Activated T-cell treated with anti-CD3 and anti-CD28 coated beads, Interleukin-2, amount 50 U/mL, for 72 hours (primary cell): Measurements from ENCODE around the gene SART3. TPM values are rescaled to one million over a fixed set of nuclear protein-coding genes. Genes with fewer than 3 reads are reported as not detected.

Source experiments
- ATAC-seq, 2 donors: fragments of 150-1000 bp; cut with Tn5 transposase; replicated peaks in 1 of 2; 2 replicates each; pipeline ENCODE4 v1.10.0; 2021; ENCODE audit warnings: moderate library complexity in 2 of 2, mild to moderate bottlenecking in 1 of 2
- DNase-seq, 2 donors: peaks; one replicate each; pipeline ENCODE4 v3.0.0; 2021 to 2022; ENCODE audit warnings: mixed read lengths in 1 of 2
- H3K27ac Mint-ChIP-seq: one replicate; pipeline ENCODE4 v1.8.0; 2022; ENCODE audit warnings: mild to moderate bottlenecking, moderate library complexity, mixed read lengths
- H3K27me3 Mint-ChIP-seq: one replicate; pipeline ENCODE4 v1.8.0; 2022; ENCODE audit warnings: low read depth, mixed read lengths
- H3K36me3 Mint-ChIP-seq, 2 donors: one replicate each; pipeline ENCODE4 v1.8.0; 2022; ENCODE audit warnings: mixed read lengths in 2 of 2, mild to moderate bottlenecking in 1 of 2; ENCODE audit not compliant: insufficient read depth in 2 of 2
- H3K4me1 Mint-ChIP-seq: one replicate; pipeline ENCODE4 v1.8.0; 2022; ENCODE audit warnings: low read depth, mixed read lengths
- H3K4me3 Mint-ChIP-seq, 2 donors: one replicate each; pipeline ENCODE4 v1.8.0; 2022; ENCODE audit warnings: mild to moderate bottlenecking in 2 of 2, mixed read lengths in 2 of 2, moderate library complexity in 2 of 2
- H3K9me3 Mint-ChIP-seq, 2 donors: one replicate each; pipeline ENCODE4 v1.8.0; 2022; ENCODE audit warnings: mixed read lengths in 2 of 2
- total RNA-seq, 2 donors: library from RNA; stranded (reverse); gene quantifications; one replicate each; pipeline ENCODE4 v1.2.3, GENCODE V29; 2022

SART3 gene
- total RNA-seq, 2 donors from 2014 or later = 75.7 to 78.8 TPM

DNA sequence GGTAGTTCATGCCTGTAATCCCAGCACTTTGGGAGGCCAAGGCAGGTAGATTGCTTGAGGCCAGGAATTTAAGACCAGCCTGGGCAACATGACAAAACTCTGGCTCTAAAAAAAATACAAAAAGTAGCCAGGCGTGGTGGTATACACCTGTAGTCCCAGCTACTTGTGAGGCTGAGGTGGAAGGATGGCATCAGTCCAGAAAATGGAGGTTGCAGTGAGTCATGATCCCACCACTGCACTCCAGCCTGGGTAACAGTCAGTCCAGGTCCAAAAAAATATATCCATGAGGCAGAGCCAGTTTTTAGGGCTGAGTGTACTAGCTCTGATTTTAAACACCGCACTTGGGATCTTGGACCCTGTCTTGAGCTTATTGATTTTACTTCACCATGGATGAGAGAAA lies 76.5 kb downstream of the SART3 start:
- Mint-ChIP-seq H3K4me3 (no peak overlapping the region), H3K27me3 (peaks cover 27% of the 10 kb centered on the region), H3K27ac (no peak overlapping the region)

DNA sequence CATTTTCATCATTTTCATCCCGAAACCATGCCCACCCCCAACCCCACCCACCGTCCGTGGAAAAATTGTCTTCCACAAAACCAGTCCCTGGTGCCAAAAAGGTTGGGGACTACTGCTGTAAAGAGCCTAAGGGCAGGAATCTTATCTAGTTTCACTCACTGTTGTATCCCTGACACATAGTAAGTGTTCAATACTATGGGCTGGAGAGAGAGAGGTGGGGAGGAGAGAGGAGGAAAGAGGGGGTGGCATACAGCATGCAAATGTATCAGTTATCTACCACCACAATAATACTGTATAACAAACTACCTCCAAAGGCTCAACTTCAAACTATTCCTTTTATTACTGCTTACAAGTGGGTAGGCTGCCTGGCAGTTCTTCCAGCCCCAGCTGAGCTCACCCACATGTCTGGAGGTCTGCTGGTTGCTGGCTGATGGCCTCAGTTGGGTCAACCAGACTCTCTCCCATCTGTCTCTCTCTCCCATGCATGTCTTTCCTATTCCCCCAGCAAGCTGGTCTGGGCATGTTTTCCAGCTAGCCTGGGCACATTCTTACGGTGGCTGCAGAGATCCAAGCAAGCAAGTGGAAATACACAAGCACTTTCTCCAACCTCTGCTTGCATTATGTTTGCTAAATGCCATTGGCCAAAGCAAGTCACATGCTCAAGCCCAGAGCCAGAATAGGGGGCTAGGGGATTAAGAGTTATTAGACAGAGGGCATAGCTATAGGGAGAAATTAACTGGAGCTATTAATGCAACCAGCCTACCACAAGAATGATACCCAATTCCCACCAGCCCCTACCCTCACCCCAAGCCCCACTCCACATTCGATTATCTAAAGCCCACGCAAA lies 77.5 kb downstream of the SART3 start:
- Mint-ChIP-seq H3K9me3 (peaks cover 5% of the 10 kb centered on the region in 2 donors), H3K27ac (no peak overlapping the region), H3K27me3 (peaks cover 27% of the 10 kb centered on the region), H3K36me3 (peaks cover 0 to 4% of the 10 kb centered on the region in 2 donors), H3K4me3 (no peak overlapping the region), H3K4me1 (no peaks in the 10 kb centered on the region)
- no peak for ATAC-seq
- no peak for DNase-seq

More for the DNA sequence above, 76.5 kb downstream of the SART3 start:
- Mint-ChIP-seq H3K4me1 (no peaks in the 10 kb centered on the region), H3K36me3 (peaks cover 0 to 4% of the 10 kb centered on the region in 2 donors), H3K9me3 (peaks cover 5% of the 10 kb centered on the region in 2 donors)
- ATAC-seq = no peak
- no peak for DNase-seq

DNA sequence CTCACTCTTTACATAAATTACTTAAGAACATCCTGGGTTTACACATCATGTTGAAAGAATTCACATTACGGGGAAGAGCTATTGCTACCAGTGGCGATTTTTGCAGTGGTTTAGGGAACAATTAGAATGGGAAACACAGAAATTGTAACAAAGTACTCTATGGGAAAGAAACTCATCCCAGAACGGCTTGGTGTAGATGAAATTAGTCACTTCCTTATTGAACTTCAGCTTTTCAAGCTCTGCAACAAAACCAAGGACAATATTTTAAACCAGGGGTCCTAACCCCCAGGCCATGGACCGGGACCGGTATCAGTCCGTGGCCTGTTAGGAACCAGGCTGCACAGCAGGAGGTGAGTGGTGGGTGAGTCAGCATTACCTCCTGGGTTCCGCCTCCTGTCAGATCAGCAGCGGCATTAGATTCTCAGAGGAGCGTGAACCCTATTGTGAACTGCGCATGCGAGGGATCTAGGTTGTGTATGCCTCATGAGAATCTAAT lies 78.2 kb downstream of the SART3 start:
- Mint-ChIP-seq H3K4me3 (no peak overlapping the region), H3K36me3 (peaks cover 0 to 4% of the 10 kb centered on the region in 2 donors), H3K27ac (no peak overlapping the region), H3K27me3 (peaks cover 27% of the 10 kb centered on the region), H3K9me3 (peaks cover 5% of the 10 kb centered on the region in 2 donors), H3K4me1 (no peaks in the 10 kb centered on the region)
- ATAC-seq = no peak
- no peak for DNase-seq

DNA sequence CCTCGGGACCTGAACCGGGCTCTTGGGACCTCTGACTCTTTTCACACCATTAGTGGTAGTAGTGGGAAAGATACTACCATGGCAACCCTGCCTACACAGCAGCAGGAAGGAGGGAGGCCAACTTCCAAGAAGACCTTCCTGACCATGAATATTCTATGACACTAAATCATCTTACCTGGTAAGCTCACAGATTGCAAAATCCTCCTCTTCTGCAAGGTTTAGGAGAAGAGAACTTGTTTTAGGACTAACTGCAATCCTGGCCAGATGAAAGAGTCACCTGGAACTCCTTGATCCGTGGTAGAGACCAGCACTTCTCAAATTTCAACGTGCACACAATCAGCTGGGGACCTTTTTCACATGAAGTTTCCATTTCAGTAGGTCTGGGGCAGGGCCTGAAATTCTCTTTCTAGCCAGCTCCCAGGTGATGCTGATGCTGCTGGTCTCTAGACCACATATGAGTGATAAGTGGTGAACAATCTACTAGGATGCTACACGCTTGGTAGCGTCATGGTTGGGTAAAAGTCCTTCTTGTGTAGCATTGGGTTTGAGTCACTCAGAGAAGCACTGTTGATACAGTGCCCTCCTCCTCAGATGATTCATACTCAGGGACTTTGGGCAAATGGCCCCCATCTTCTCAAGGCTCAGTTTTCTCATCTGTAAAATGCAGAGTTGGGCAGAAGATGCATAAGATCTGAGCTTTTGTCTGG lies 81.5 kb downstream of the SART3 start:
- DNase-seq = no peak
- Mint-ChIP-seq H3K27me3 (peaks cover 33% of the 10 kb centered on the region), H3K36me3 (no peaks in the 10 kb centered on the region), H3K9me3 (no peaks in the 10 kb centered on the region), H3K27ac (no peak overlapping the region), H3K4me3 (no peak overlapping the region), H3K4me1 (no peaks in the 10 kb centered on the region)
- peak; percentile 51 to 77 for ATAC-seq

DNA sequence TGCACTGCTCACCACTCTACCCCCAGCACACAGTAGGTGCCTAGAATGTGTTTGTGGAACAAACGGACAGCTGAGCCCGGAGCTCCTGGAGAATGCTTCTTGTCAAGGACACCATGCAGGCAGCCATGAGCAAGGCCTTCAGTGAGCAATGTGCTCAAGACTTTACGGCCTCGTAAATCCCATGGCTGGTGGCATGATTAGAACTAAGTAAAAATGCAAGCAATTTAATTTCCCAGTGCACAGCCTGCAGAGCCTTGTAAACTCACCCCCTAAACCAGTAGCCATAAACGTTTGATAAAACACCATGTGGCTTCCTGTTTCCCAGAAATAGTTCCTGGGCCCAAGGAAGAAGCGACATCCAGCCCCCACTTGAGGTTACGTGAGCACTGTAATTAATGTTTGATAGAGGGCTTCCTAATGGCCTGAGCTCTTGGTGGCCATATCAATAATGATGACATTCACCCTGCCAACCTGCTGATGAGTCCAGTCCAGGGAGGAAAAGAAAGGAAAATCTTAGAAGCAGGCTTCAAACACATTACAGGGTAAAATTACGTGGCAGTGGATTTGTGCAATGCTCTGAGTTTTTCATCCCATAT lies 82.3 kb downstream of the SART3 start:
- H3K4me3 Mint-ChIP-seq = no peak overlapping the region
- H3K36me3 Mint-ChIP-seq = no peaks in the 10 kb centered on the region
- no peaks in the 10 kb centered on the region for H3K9me3 Mint-ChIP-seq
- DNase-seq (no peak), ATAC-seq (no peak)
- no peaks in the 10 kb centered on the region for H3K4me1 Mint-ChIP-seq
- H3K27ac Mint-ChIP-seq = no peak overlapping the region
- H3K27me3 Mint-ChIP-seq = peaks cover 33% of the 10 kb centered on the region

DNA sequence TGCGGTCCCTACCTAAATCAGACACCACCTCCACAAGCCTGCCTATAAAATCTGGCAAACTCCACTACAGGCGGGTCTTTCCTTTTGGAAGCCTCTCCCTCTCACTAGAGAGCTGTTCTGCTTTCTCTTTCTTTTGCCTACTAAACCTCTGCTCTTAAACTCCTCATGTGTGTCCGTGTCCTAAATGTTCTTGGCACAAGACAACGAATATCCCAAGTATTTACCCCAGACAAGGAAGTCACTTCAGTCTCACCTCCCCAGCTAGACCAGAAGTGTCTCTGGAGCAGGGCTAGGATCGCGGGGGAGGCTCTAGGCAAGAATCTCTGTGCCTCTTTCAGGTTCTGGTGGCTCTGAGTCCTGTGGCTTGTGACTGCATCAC lies 83.1 kb downstream of the SART3 start:
- Mint-ChIP-seq H3K27me3 (peaks cover 32% of the 10 kb centered on the region), H3K36me3 (no peaks in the 10 kb centered on the region), H3K4me1 (no peaks in the 10 kb centered on the region), H3K9me3 (no peaks in the 10 kb centered on the region), H3K4me3 (no peak overlapping the region), H3K27ac (no peak overlapping the region)
- no peak for ATAC-seq
- no peak for DNase-seq

DNA sequence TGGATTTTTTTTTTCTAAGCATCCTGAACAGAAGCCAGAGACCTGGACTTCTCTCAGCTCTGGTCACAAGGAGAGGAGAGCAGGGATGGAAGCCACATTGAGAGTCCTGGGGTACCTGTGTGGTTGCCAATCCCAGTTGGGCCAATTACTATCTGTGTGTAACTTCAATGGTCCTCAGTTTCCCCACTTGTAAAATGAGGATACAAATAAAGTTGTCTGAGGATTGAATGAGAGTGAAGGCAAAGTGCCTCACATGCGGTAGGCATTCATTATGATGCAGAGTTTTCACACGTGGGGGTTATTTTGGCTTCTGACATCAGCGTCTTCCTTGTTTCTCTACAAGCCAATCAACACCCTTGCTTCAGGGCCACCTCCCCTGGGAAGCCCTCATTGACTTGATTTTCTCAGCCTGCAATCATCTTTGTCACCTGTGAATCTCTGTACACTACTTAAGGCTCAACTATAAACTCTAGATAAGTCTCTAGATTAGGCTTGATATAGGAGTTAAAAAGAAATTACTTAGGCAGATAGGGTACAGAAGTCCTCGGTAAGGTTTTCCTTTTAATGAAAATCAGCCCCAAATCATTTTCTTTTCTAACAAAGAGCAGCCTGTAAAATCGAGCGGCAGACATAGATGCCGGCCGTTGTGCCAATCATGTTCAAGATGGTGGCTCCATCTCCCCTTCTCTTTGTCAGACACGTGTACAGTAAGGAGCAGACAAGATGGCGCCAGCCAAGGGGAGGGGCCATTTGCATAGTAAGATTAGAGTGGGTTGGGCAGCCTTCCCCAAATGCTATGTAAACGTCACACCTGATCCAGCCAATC lies 83.7 kb downstream of the SART3 start:
- H3K9me3 Mint-ChIP-seq = no peaks in the 10 kb centered on the region
- H3K4me1 Mint-ChIP-seq = no peaks in the 10 kb centered on the region
- DNase-seq (no peak), ATAC-seq (no peak)
- H3K36me3 Mint-ChIP-seq = no peaks in the 10 kb centered on the region
- H3K27ac Mint-ChIP-seq = no peak overlapping the region
- H3K27me3 Mint-ChIP-seq = peaks cover 26% of the 10 kb centered on the region
- H3K4me3 Mint-ChIP-seq = no peak overlapping the region

DNA sequence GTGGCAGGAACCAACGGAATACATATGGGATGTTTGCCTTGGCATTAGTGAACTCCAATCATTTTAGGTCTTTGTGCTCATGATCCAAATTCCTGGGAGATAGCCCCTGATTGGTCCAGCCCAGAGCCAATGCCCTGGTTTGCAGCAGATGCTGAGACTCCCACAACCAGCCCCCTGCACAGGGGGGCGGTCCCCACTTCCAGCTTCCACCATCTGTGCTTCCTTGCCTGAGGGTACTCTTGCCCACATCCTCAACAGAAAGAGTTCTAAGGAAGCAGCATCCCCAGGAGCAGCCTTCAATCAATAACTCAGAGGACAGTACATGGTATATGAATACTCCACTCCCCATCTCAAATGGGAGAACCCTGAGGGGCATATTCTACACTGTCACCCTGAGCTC lies 85.6 kb downstream of the SART3 start:
- Mint-ChIP-seq H3K4me1 (no peaks in the 10 kb centered on the region), H3K27me3 (peaks cover 9% of the 10 kb centered on the region), H3K27ac (no peak overlapping the region), H3K4me3 (no peak overlapping the region), H3K9me3 (no peaks in the 10 kb centered on the region), H3K36me3 (no peaks in the 10 kb centered on the region)
- ATAC-seq (no peak), DNase-seq (no peak)

DNA sequence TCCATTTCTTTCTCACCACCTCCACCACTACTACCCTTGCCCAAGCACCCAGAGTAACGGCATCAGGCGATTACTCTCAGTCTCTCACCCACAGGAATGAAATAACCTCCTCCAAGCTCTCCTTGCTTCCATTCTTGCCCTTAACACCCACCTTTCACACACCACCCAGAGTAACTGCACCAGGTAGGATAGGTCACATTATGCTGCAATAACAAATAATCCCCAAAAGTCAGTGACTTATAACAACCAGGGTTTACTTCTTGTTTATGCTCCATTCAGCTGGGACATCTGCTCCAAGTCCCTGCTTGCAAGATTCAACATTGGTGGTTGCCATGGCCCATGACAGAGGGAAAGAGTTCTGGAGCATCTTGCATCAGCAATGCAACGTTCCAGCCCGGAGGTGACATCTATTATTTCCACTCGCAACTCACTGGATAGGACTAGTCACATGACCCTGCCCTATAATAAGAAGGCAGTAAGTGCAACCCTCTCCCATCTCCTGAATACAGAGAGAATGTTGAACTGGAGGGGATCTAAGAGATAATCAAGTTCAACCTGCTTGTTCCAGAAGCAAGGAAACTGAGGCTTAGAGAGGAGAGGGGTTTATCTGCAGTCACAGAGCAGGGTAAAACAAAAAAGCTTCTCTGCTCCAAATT lies 87.4 kb downstream of the SART3 start:
- Mint-ChIP-seq H3K36me3 (no peaks in the 10 kb centered on the region), H3K9me3 (no peaks in the 10 kb centered on the region), H3K27ac (no peak overlapping the region), H3K4me3 (no peak overlapping the region), H3K4me1 (no peaks in the 10 kb centered on the region), H3K27me3 (peaks cover 10% of the 10 kb centered on the region)
- no peak for DNase-seq
- no peak for ATAC-seq

Other genes starting within 250 kb of the SART3 start
- gene CMKLR1, start 221.9 kb downstream of the SART3 start, total RNA-seq = not detected
- 1 to 10 TPM; 4.0 to 7.7 TPM for gene FICD, start 45.9 kb downstream of the SART3 start, total RNA-seq
- 100 to 1,000 TPM; 115 to 139 TPM for gene ISCU, start 1.4 kb upstream of the SART3 start, total RNA-seq
- gene TMEM119, start 36.9 kb upstream of the SART3 start, total RNA-seq = under 1 TPM; 0.65 to 0.74 TPM
- 10 to 100 TPM; 49.6 to 55.4 TPM for gene SELPLG, start 72.7 kb upstream of the SART3 start, total RNA-seq
- gene CORO1C, start 170.3 kb upstream of the SART3 start, total RNA-seq = 10 to 100 TPM; 35.6 to 38.3 TPM